Stimulated activated CD4-positive, alpha-beta T cell treated with anti-CD3 and anti-CD28 coated beads, TNF-alpha, amount 100 ng/mL, for 48 hours (primary cell): ENCODE data around the gene CGREF1.

ENCODE experiments used
- DNase-seq, 3 donors: peaks; one replicate each; pipeline ENCODE4 v3.0.0-alpha.2; 2020; ENCODE audit warnings: low read depth in 3 of 3

The CGREF1 gene, protein sequence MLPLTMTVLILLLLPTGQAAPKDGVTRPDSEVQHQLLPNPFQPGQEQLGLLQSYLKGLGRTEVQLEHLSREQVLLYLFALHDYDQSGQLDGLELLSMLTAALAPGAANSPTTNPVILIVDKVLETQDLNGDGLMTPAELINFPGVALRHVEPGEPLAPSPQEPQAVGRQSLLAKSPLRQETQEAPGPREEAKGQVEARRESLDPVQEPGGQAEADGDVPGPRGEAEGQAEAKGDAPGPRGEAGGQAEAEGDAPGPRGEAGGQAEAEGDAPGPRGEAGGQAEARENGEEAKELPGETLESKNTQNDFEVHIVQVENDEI

DNA sequence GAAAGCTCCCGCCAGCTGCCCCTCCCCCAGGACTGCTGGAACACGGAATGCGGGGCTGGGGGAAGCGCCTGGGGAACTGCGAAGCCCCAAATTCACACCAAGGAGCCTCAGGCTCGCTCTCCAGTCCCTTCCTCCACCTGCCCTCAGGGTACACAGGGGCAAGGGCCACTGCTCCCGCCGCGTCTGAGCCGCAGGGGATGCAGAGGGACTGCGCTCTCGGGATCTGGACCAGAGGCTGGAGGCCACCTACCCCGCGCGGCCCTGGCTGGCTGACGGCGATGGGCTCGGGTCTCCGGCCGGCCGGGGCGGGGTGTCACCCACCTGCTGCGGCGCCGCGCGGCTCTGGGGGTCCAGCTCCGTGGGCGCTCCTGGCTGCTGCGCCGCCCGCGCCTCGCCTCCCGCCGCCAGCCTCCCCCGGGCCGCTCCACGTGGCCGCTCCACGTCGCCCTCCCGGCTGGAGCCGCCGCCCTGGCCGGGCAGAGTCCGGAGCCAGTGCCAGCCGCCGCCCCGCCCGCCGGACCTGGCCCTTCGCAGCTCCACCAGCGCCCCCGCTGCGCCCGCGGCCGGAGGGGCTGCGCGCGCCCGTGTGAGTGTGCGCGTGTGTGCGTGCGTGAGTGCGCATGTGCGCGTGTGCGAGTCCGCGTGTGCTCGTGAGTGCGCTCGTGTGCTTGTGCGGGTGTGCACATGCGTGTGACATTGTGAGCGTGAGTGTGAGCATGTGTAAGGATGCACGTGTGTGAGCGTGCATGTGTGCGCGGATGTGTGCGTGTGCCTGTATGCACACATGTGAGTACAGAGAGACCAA lies at the start of gene CGREF1:
TSS of gene CGREF1 (minus strand) at position 604 of the 805 bp plus-strand sequence. CDS start 14,762 bp downstream, outside the sequence.
- DNase-seq, result no peak

DNA sequence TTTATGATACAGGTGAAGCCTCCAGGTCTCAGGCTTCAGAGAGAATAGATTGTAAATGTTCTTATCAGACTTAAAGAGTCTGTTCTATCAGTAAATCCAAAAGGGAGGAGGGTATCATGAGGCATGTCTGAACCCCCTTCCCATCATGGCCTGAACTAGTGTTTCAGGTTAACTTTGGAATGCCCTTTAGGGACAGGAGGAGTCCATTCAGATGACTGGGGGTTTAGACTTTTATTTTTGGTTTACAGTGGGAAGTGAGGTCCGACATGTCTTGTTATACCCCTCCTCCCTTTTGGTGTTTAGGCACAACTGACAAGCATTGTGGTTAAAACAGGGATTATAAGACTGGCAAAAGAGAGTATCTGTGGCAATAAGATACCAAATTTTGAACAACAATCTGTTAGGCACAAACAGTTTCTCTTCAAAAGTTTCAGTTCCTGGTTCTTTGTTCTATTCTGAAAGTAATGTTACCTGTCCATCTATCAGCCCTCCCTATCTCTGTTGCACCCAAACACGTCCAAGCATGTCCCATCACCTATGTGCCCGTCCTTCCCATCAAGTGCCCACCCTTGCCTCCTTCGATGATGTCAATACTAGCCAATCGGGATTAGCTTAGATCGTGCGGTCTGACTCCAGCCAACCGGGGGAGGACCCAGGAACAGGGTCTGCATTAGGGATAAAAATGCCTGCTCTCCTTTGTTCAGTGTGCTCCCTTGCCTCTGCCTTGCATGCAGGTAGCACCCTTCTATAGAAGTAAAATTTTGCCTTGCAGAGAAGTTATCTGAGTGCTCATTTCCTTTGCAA lies 46.2 kb upstream of the CGREF1 start:
- DNase-seq, result no peak

DNA sequence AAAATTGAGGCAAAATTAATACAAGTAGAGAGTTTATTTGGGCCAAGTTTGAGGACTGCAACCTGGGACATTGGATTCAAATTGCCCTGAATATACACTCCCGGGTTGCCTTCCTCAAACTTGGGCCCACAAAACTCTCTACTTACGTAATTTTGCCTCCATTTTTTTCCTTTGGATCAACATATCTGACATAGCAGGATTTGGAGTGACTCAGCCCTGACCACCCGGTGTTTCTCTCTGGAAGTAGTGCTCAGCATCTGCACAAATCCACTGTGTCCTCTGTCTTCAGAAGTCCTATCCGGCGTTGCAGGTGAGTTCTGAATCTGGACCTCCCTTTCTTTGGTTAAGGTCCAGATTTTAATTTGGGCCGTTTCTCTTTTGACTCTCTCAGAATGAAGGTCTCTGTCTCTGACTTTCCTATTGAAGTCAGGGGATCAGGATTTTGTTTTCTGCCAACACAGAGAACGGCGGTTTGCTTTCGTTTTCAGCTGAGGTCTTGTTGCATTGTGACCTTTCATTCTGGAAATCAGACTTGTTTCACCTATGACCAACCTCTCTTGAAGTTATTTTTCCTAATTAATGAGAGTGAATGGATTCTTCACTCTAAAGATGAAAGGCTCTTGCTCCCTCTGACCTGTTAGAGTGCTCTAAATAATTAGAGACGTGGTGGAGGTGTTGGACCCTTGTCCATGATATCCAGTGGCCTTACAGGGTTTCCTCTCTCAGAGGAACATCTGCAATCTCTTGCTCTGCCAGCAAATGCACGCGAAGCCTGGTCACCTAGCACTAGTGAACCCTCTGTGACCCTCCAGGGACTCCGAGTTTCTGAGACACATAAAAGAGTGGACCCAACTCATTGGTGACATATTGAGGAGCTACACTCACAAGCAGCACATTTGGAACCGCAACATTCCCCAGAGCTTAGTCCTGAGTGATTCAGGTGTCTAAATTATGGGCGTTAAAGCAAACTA lies 43.5 kb upstream of the CGREF1 start:
- no peak for DNase-seq

DNA sequence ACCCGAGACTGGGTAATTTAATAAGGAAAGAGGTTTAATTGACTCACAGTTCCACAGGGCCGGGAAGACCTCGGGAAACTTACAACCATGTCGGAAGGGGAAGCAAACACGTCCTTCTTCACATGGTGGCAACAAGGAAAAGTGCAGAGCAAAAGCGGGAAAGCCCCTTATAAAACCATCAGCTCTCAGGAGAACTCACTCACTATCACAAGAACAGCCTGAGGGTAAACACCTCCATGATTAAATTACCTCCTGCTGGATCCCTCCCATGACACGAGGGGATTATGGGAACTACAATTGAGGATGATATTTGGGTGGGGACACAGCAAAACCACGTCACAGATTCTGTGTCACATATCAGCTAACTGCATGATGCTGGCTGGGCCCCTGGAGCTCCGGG lies 41.3 kb upstream of the CGREF1 start:
- DNase-seq, result no peak

DNA sequence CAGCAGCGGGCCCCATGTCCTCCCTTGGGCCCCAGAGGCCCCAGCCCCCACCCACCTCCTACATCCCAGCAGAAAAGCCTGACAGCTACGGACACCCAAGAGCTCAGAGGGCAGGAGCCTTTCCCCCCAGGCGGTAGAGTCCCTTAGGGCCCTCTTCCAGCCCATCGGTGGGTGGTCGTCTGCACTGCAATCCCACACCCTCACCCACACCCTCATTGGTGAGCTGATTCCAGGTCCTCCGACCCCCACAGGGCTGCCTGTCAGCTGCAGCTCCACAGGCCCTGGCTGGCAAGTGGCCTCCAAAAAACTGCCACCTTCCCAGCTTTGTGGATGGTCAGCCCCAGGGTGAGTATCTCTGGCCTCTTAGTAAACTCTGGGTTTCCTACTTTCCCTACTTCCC lies 40.3 kb upstream of the CGREF1 start:
- no peak for DNase-seq

DNA sequence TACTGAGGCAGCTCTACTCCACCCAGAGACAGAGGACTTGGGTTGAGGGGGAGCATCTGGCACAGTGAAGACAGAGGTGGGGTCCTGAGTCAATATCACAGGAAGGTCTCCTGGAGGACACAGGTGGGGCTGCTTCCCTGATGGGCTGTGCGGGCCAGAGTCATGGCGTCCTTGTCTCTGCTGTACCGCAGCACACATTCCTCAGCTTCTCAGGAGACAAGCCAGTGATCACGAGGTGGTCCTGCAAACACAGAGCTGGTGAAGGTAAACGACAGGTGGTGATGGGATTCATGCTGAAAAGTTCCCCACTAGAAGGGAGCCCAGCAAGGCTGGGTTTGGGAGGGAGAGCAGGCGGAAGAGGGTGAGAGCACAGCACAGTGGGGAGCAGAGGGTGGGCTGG lies 39.5 kb upstream of the CGREF1 start:
- no peak for DNase-seq

DNA sequence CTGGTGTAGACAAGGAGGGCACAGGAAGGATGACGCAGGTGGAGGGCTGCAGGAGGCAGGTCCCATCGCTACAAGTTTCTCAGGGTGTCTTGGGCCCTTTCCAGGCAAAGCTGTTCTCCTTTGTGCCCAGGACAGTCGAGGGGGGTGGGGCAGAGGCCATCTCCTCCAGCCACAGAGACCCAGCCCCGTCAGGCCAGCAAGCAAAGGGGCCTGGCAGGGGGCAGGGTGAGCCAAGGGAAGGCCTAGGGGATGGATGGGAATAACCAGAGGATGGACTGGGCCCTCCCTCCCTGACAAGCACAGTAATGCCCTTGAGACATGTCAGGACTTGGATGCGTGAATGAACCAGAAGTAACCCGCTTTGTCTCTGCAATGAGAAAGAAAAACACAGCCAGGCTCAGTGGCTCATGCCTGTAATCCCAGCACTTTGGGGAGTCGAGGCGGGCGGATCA lies 36.2 kb upstream of the CGREF1 start:
- DNase-seq, result no peak

DNA sequence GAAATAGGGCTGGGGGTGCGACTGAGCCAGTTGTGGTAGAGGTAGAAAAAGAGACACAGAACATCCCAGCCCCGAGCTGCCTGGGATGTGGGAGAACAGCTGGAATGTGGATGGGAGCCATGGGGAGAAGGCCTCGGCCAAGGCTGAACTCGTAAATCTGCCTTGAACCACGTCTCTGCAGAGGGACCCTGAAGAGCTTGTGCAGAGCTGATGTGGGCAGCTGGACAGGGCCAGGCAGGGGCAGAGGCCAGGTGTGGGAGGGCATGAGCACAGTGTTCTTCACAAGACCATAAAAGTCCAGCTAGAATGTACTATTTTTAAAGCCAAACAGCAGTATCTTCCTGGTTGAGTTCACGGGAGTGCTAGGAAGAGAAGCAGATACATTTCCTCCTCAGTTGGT lies 35.6 kb upstream of the CGREF1 start:
- no peak for DNase-seq

DNA sequence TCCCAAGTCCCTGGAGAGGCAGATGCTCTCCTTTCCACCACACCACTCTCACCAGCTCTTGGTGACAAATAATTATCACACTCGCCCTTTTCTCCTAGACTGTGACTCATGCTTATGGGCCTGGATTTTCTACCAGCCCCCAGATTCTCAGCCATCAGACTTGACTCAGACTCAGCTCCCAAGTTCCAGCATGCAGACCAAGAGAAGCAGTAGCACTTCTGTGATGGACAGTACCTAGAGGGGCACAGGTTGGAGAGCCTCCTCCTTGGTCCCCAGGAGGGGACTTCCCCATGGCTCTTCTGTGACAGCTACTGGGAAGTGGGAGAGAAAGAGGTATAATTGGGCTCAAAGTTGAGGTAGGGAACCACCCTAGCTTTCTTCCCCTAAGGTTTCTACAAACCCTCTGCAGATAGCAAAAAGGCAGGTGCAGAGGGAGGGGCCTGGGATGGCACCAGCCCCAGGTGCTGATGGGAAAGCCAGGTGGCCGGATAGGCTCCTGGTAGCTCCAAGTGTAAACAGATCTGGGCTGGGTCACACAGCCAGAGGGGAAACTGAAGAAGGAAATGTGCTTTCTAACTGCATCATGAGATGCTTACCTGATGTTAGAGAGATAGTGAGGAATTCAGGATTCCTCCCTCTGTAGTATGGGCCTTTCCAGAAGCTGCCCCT lies 34.0 kb upstream of the CGREF1 start:
- no peak for DNase-seq

DNA sequence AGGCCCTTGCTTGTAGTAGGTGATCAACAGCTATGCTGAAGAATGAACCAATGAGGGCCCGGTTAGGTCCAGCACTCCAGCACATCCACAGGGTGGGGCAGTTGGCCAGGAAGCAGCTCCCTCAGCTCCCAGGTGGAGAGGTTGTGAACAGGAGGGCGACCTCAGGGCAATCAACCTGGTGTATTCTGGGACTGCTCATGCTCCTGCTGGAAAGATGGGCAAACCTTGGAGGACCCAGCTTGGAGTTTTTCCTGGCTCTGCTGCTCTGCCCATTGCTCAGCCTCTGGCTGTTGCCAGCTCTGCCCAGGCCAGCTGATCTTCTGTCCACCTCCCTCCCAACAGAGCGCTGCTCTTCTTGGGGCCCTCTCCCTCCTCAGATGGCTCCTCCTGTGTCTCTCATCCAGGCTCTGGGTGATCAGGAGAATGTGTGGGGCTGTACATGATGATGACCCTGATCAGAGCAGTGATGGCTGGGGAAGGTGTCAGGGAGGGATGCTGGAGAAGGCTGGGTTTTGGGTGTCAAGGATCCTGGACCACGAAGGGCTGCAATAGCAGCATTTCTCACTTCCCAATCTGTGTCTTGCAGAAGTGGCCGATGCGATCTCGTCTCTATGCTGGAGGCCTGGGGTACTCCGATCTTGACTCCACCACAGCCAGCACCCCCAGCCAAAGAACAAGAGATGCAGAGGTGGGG lies 33.3 kb upstream of the CGREF1 start:
- DNase-seq, result no peak

DNA sequence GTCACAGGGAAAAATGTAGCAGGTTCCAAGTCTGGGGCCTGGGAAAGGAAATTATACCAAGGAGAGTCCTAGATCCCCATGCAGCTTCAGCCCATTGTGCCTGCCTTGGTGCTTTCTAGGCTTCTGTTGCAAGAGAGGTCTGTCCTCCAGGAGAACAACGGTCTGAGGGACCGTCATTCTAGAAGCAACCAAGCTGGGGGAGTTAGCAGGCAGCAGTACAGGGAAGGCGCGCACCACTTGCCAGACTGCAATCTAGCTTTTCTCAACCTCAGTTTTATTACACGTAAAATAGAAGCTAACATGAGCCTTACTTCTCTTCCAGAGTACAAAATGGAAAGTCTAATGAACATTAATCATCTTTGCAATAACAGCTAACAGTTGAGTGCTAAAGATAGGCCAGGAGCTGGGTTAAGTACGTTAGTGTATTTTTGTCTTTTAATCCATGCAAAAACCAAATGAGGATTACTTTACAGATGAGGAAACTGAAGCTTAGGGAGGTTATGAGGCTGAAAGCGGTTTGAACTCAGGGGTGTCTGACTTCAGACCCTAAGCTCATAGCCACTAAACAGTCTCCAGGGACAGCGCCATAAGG lies 31.8 kb upstream of the CGREF1 start:
- DNase-seq, result no peak

DNA sequence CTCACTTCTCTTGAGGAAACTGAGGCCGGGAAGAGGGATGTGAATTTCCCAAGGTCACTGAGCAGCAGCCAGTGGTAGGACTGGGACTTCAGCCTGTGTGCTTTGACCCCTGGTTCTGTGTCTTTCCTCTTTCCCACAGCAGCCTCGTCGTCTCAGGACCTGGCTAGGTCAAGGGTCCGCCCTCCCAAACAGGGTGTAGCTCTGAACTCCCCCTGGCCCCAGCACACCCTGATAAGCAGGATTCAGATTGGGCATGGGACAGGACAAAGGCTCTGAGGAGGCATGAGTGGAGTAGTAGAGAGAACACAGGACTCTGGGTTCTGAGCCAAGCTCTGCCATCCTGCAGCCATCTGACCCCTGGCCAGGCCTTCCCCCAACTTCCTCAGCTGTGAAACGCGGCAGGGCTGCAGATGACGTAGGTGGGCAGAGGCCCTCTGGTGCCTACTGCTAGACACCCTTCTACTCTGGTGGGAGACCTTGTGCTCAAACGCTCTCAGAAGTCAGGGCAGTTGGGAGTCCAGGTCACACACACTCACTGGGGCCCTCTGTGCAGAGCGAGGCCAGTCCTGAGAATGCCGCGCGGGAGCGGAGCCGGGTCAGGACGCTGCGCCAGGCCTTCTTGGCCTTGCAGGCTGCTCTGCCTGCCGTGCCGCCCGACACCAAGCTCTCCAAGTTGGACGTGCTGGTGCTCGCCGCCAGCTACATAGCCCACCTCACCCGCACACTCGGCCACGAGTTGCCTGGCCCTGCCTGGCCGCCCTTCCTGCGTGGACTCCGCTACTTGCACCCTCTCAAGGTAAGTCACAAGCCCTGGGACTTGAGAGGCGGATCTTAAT lies 30.9 kb upstream of the CGREF1 start:
- no peak for DNase-seq

DNA sequence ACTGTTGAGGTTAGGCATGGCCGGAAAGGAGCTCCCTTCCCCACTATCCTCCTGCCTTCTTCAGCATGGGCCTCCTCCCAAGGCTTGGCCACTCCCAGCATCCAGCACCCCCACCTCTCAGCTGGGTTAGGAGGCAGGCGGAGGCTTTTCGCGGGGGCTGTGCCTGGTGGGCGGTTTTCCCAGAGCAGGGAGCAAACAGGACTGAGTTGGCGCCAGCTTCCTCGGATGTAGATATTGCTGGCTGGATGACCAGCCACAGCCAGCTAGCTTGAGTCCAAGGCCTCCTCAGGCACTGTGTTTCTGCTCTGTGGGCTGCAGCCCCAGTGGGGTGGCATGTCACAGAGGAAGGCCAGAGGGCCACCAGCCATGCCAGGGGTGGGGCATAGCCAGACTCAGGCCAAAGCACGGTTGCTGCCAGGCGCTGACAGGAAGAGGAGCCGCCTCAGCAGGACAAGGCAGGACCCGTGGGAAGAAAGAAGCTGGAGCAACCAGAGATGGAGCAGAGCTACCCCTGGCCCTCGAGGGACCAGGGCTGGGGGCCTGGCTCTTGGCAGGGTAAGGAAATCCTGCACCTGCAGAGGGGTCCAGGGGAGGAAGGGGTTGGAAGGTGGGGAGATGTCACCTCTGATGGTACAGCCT lies 30.0 kb upstream of the CGREF1 start, which contains the start of gene TCF23:
TSS of gene TCF23 (plus strand) at position 204 of the 639 bp plus-strand sequence. CDS start at position 334, 130 bp downstream.
- DNase-seq, result no peak

DNA sequence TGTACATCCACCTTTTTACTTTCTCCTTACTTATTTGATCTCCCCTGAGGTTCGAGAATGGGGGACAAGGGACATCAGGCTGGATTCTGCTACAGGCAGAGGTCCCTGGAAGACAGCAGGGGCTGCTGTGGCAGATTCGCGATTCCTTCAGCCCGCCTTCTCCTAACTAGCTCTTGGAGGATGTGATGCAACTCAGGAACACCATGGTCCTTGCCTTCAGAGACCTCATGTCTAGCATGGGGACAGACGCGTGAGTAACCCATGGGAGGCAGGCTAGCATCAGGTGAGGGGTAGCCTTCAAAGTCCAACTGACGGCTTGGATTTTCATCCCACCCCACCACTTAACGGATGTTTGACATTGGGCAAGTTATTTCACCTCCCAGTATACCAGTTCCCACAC lies 29.0 kb upstream of the CGREF1 start:
- no peak for DNase-seq

DNA sequence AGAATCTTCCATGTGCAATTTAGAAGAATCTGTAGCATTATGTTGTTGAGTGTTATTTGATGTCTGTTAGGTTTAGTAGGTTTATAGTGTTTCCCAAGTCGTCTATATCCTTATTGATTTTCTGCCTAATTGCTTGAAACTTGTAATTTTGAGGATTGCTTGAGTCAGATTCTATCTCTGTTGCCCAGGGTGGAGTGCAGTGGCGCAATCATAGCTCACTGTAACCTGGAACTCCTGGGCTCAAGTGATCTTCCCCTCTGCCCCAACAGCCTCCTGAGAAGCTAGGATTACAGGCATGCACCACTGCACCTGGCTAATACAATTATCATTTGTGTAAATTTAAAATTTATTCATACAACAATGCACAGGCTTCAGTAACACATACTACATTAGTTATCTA lies 26.8 kb upstream of the CGREF1 start:
- no peak for DNase-seq

DNA sequence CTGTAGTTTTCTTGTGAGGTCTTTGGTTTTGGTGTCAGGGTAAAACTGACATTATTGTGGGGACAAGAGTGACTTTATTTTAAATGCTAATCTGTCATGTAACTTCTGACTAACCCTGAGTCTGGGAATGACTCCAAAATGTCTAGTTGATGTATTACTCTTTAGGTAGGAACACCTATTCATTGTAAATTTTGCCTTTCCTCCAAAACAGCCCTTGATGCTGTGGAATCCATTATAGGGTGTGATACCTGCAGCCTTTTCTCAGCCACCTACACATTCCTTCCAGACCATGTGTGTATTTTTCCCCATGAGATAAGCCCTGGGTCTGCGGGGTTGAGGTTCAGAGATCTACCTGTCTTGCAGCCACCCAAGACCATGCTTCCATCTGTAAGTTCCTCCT lies 24.4 kb upstream of the CGREF1 start:
- DNase-seq, result no peak

DNA sequence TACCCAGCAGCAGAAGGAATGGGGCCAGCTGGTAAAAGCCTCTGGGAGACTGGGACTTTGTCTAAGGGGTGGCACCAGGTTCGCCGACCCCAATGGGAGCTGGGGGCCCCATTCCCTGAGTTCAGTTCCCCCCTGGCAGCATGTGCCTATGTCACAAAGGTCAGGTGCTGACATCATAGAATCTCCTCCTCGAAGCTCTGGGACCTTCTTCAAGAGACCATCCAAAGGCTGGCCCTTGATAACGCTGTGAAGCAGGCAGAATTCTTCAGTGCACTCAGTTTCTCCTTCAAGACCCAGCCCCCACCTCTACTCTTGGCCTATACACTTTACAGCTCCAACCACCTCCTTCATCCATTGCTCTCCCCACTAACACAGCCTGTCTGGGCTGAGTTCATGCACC lies 20.4 kb upstream of the CGREF1 start, which contains the start of gene PRR30:
TSS of gene PRR30 (minus strand) at position 101 of the 400 bp plus-strand sequence. CDS start 1,081 bp downstream, outside the sequence.
- no peak for DNase-seq

DNA sequence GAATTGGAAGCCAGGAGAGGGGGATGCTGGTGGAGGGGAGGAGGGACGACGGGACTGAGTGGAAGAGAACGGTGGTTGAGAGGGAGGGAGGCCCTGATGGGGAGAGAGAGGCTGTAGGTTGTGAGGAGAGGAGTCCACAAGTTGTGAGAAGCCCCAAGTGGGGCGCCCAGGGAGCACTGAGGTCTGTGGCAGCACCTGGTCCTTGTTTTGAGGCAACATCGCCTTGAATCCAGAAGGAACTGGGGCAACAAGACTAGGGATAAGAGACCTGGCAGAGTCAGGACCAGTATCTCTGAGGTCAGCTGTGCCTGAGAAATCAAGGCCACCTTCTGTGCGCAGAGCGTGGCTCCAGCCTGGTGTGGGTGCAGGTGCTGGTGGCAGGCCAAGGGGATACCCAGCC lies 19.2 kb upstream of the CGREF1 start:
- DNase-seq, result no peak
